Putamen (tissue), 1 donor: Measurements from ENCODE around the gene TFDP1.
"Not testable (repeated sequence)": the region's sequence is repeated elsewhere in the genome, so short reads cannot be mapped to it uniquely, and the experiment has no call there.

ENCODE experiments used
- DNase-seq: peaks from one replicate; pipeline ENCODE4 v3.0.0-alpha.2; 2016; ENCODE audit warnings: low spot score

The TFDP1 gene

DNA sequence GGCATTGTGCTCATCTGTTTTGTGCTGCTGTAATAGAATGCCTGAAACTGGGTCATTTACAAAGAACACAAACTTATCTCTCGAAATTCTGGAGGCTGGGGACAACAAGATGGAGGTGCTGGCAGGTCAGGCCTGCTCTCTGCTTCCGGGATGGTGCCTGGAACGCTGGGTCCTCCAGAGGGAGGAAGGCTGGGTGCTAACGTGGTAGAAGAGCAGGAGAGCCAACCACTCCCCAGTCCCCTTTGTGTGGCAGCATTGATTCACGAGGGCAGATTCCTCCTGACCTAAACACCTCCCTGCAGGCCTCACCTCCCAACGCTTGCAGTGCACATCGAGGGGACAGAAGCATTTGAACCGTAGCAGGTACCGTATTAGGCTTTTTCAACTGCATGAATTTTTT is 34.1 kb upstream of the TFDP1 start:
- DNase-seq, result no peak

DNA sequence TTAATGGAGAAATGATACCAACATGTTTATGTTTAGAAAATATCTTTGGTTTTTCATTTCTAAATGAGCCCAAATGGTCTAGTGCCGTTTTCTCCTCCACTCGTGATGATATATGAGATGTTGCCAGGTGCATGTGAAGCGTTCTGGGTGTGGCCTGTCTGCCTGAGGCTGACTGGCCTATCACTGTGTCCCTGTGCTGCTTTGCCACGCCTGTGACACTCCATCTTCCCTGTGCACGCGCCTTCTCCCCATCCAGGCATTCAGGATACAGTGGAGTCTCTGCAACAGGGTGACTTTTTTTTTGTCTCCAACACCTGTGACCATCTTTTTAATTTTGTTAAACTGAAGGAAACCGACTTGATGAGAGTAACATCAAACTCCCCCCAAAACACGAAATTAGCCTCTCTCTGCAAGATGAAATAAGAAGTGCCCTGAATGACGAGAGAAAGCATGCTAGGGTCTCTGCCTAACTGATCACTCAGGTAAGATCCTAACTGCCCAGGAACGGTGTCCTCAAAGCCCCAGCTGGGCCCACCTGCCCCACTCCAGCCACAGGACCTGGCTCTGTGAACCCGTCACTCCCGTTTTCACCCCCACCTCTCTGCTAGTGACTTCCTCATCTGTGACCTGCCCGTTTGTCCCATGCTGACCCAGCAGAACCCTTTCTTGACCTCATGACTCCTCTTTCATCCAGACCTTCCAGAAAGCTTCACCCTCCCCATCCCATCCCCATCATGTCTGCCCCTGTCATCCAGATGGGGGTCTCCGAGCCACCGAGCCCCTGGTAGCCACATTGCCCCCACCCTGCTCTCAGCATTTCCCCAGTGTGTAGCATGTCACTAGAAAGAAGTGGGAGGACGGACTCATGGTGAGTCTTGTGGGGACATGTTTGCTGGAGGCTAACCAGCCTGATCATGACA is 33.2 kb upstream of the TFDP1 start:
- no peak for DNase-seq

DNA sequence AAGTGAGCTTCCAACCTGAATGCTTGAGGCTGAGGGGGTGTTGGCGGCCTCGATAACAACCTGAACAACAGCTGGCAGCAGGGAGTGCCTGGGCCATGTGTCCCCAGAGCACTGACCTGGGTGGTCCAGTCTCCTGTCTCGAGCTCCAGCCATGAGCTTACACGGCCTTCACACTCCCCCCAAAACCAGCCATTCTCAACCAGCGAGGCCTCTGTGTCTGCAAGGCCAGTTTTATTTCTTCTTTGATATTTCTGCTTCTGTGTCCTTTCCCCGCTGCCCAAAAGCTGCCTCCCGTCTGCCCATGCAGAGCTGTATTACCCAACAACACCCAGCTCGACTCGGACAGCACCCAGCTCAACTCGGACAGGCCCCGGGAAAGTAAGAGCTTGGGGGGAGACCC is 32.5 kb upstream of the TFDP1 start:
- no peak for DNase-seq

DNA sequence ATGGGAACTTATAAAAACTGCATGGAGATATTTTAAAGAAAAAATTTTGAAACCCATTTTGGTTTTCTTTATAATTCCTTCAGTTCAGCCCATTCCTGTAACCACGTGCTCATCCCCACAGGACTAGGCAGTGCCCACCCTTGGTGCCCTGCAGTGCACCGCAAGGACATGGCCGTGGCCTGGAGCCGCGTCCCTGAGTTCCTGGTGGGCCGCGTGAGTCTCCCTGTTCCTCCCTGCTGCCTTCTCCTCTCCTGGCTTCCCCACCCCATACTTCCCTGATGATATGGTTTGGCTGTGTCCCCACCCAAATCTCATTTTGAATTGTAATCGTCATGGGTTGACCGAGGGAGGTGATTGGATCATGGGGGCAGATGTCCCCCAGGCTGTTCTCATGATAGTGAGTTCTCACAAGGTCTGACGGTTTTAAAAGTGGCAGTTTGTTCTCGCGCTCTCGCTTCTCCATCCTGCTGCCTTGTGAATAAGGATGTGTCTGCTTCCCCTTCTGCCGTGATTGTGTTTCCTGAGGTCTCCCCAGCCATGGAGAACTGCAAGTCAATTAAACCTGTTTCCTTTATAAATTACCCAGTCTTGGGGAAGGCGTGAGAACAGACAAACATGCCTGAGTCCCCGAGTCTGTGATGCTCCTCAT is 31.6 kb upstream of the TFDP1 start:
- no peak for DNase-seq

DNA sequence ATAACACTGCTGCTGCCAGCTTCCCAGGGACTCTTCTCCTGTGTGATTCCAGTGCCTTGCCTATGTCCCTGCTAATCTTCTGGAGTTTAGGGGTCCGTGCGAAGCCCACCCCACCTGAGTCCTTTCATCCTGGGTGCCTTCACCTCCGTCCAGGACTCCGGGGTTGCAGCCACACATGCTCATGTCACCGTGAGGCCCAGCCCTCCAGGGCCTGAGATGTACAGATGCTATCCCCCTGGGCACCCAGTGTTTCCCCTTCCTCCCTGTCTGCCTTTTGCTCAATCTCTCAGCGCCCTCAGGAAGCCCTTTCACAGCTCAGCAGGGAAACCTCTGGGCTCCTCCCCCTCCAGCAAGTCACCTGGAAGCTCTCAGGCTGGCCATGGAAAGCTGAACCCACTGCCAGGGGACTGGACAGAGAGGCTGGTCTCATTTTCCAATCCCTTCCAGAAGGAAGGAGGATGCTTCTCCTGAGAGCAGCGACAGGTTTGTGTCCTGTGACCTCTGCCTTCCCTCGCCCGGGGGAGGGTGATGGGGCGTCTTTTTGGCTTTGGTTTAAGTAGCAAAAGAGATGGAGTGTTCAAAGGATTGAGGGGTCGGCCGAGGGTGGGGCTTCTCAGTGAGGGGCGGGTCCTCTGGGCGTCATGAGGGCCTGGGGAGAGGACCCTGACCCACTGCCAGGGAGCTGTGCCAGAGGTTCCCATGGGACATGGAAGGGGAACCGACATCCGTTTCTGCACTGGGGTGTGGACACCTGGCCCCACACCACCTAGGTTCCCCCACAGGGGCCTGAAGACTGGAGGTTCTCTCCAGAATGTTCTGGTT is 30.8 kb upstream of the TFDP1 start:
- DNase-seq, result no peak

DNA sequence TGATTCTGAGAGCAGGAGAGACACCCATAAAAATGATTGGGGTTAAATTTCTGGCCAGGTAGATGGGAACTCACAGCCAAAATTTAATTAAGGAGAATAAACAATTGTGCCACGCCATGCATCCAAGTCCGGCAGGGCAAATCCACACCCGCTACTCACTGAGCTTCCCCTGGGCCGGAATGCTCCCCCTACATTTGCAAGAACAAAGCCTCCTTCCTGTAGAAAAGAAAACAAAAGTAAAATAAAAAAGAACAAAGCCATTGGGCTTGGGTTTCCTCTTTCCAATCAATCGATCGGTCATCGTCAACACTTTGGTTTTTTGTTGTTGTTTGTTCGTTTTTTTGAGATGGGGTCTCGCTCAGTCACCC is 30.2 kb upstream of the TFDP1 start:
- DNase-seq, result no peak

DNA sequence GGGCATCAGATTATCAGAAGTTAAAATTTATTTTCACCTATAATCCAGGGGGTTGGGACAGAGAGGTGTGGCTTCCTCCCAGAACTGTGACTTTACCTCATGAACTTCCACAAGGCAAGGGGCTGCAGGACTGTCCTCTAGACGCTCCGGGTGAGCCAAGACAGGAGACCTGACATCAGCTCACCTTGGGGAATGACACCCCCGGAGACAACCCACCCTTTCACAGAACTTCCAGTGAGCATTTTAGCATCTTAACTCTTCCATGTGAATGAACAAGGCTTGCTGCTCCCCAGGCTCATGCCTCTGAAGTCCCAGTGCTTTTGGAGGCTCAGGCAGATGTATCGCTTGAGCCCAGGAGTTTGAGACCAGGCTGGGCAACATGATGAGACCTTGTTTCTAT is 29.4 kb upstream of the TFDP1 start:
- DNase-seq, result no peak

DNA sequence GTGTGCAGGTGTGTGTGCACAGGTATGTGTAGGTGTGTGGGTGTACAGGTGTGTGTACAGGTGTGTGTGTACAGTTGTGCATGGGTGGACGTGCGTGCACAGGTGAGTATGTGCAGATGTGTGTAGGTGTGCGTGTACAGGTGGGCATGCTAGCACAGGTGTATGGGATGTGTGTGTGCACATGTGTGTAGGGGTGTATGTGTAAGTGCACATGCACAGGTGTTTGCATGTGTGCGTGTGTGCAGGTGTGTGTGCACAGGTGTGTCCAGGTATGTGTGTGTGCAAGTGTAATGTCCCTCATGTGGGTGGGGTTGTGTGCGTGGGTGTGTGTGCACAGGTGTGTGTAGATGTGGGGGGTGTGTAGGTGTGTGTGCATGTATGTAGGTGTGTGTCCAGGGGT is 27.5 kb upstream of the TFDP1 start:
- DNase-seq, result no peak

DNA sequence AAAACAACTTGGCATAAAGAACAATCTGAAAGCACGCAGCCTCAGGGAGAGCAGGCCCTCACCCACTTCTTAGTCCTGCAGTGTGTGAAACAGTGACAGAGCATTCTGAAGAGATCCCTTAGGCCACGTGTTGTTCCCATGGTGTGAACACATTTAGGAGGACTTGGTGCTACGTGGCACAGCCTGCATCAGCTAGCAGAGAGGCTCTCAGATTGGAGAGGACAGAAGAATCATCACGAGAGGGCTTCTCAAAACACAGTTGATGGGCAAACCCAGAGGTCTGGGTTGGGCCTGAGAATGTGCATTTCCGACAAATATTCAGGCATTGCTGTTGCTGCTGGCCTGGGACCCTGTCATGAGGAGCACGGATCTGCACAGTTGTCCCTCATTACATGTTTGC is 26.1 kb upstream of the TFDP1 start:
- no peak for DNase-seq

DNA sequence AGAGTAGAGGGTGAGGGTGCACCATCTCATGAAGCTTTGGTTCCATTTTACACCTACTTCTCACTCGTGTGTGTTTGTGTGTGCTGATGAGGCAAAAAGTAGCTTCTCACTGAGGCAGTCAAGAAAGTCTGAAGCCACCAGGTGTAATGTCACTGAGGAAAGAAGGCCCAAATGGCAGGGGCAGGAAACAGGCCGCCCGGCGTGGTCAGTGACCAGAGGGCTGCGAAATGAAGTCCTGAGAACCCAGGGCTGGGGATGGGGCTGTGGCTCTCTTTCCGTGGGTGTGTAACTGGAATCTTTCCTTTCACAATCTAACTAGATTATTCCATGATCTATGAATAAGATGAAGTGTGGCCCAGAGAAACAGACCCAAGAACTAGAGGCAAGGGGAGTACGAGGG is 25.5 kb upstream of the TFDP1 start:
- no peak for DNase-seq

DNA sequence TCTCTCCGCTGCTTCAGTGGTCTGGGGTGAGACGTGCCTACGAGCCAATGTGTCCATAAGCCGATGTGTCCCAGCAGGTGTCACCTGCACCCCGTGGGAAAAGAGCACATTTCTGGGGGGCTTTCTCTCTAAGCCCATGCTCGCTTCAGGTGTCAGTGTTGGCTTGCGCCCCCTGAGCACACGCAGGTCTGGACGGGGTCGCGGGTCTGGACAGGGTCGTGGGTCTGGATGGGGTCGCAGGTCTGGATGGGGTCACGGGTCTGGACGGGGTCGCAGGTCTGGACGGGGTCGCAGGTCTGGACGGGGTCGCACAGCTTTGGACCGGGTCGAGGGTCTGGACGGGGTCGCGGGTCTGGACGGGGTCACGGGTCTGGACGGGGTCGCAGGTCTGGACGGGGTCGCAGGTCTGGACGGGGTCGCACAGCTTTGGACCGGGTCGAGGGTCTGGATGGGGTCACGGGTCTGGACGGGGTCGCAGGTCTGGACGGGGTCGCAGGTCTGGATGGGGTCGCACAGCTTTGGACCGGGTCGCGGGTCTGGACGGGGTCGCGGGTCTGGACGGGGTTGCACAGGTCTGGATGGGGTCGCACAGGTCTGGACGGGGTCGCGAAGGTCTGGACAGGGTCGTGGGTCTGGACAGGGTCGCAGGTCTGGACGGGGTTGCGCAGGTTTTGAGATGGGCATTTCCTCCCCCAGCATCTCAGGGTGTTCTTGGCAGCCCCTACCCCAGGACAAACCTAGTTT is 24.5 kb upstream of the TFDP1 start:
- no peak for DNase-seq

DNA sequence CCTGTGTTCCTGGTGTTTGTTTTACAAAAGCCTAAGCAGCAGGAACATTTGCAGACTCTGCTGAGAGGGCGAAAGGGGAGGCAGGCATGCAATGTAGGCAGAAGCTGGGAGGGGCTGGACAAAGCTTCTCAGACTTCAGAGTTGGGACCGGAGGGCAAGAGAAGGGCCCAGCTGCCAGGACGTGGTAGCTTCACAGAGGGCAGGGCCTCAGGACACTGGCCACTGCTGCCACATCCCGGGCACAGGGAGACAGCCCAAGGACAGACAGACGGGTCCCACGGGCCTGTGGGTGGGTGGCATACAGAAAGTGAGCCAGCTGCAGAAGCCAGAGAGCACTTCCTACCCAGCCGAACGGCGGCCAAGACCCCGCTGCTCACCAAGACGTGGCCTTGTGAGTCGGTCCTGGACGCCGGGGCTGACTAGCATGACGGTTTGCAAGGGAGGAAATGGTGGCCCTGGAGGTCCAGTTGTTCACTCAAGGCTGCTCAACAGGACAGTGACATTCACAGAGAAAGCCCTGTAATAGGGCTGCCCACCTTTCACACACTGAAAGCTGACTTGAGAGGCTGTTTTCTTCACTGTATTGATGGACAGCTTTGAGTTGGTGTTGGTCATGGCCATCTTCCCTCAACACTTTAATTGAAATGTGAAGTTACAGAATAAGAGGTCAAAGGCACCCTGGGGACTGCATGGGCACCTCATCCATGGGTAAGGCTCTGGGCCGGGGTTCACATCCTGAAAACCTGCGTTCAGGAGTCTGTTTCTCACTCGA is 23.7 kb upstream of the TFDP1 start:
- no peak for DNase-seq

DNA sequence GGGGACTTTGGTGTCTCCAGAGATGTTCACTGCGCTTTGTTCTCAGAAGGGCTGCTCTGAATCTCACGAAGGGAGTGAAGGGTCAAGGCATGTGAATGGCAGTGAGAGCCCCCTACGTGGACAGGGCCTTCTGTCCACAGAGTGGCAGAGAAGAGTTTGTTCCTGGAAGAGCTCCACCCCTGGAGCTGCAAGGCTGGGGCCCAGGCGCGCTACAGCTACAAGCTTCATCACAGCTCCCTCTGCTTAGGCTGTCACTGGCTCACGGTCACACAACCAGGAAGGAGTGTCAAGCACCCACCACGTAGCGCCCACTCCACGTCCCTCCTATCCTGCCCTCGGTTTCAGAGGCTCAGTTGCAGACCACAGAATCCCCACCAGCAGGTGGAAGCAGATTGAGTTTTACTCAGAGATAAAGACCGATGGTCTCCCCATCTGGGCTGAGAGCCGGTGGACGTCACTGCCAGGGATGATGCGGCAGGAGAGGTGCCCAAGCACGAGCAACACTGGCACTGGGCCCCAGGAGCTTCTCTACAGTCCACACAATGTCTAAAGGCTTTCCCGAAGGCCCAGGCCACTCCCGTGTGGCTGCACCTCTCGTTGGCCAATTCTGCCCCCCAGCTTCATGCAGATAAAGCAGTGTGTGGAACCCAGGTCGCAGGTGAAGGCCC is 23.0 kb upstream of the TFDP1 start:
- DNase-seq, result no peak

DNA sequence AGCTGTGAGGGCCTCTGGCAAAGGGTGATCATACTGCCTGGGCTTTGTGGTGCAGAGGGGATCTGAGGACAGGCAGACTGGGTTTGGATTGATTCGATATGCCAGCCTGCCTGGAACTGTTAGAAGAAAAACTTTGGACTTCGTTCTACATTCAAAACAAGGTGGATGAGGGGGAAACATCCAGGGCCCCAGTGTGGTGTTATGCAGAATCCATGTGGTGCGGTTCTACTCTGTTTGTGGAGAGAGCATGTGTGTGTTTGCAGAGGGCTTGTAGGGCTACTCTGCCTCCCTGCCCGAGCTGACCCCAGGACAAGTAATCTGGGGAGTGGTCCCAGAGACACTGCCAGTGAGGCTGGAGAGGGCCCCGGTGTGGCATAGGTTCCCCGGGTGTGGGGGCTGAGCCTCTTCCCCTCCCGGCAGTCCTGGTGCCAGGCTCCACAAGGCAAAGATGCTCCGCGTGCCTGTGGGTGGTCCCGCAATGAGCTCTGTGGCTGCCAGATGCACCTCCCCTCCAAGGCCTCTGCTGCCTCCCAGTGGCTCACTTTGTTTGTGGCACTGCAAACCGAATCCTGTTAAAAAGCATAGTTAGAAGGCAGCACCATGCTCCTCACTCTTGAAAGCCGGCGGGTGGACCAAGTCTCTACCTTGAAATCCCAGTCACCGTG is 22.3 kb upstream of the TFDP1 start:
- DNase-seq, result peak; percentile 55

DNA sequence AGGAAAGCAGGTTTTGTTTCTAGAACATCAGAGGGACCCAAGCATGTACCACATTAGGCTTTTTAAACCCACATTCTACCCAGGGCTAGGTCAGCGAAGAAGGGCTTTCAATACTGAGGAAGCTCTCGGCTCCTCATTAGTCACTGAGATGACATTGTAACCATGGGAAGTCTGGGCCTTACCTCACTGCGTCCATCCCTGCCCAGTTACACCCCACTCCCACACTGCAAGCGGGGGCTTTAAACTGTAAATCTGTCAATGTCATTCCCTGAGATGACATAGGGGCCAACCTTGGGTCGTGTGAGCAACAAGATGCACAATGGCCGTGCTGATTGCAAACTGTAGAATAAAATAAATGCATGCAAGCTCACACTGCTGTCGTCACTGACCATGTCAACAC is 21.7 kb upstream of the TFDP1 start:
- DNase-seq, result no peak

DNA sequence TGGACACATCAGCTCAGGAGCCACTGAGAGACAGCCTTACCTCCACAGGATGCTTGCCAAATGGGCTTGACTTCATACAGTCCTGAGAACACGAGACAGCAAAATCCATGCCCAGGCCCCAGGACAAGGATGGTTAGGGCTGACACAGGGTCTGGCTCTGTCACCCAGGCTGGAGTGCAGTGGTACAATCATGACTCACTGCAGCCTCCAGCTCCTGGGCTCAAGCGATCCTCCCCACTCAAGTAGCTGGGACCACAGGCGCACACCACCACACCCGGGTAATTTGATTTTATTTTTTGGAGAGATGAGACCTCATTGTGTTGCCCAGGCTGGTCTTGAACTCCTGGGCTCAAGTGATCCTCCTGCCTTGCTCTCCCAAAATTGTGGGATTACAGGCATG is 21.0 kb upstream of the TFDP1 start:
- not testable (repeated sequence) for DNase-seq

DNA sequence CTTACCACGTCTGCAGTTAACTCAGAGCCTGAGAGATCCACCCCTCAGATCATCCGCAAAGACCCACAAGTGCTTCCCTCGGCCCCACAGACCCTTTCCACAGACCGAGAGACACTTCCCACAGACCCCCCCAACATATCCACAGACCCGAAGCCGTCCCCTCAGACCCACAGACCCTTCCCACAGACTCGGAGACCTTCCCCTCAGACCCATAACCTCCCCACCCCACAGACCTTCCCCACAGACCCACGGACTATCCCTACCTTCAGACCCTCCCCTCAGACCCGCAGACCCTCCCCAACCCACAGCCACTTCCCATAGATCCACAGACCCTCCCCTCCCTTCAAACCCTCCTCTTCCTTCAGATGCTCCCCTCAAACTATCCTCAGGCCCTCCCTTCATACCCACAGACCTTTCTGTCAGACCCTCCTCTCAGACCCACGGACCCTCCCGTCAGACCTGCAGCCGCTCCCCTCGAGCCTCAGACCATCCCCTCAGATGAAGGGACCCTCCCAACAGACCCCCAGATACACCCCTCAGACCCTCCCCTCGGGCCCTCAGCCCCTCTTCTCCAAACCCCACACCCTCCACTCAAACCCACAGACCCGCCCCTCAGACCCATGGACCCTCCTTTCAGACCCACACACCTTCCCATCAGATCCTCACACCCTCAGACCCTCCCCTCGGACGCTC is 20.1 kb upstream of the TFDP1 start:
- no peak for DNase-seq

DNA sequence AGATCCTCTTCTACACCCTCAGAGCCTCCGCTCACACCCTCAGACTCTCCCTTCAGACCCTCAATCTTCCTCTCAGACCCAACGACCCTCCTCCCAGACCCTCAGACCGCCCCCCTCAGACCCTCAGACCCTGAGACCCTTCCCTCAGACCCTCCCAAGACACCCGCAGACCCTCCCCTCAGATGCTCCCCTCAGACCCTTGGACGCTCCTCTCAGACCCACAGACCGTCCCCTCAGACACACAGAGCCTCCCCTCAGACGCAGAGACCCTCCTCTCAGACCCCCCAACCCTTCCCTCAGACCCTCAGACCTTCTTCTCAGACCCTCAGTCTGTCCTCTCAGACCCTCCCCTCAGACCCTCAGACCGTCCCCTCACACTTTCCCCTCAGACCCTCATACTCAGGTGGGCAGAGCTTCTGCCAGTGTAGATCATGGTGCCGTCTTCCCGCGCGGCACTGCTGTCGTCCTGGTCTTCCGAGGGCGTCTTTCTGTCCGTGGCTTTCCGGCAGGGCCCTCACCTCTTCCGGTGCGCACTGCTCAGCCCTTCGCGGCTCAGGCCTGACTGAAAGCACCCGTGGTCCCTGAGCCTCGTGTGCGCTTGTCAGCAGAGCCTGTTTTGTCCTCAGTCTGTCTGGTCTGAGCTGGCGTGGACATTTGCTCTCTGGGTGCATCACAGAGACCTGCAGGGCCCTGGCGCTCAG is 18.9 kb upstream of the TFDP1 start:
- no peak for DNase-seq

DNA sequence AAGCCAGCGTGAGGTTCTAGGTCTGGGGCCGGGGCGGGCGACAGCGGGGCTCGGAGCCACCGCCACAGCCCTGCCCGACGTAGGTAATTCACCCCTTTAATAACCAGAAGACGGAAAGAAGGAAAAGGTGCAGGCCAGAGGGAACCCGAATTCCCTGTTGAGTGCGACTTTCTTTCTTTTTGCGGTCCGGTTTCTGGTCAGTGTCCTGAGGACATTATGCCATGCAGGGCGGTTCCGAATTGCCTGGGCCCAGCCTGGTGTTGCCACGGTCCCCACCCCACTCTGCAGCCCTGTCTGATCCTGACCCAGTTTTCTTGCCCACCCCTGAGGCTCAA is 18.4 kb upstream of the TFDP1 start:
- no peak for DNase-seq
